ENCODE data around the gene KCNK4. TPM values are rescaled to one million over a fixed set of nuclear protein-coding genes. Genes with fewer than 3 reads are reported as not detected.
"Not testable (repeated sequence)": the region's sequence is repeated elsewhere in the genome, so short reads cannot be mapped to it uniquely, and the experiment has no call there.

Gene KCNK4
- polyA plus RNA-seq, 2 of the 4 experiments (the other 2 are of a cell fraction), result 0.12 TPM; not detected in 1

DNA sequence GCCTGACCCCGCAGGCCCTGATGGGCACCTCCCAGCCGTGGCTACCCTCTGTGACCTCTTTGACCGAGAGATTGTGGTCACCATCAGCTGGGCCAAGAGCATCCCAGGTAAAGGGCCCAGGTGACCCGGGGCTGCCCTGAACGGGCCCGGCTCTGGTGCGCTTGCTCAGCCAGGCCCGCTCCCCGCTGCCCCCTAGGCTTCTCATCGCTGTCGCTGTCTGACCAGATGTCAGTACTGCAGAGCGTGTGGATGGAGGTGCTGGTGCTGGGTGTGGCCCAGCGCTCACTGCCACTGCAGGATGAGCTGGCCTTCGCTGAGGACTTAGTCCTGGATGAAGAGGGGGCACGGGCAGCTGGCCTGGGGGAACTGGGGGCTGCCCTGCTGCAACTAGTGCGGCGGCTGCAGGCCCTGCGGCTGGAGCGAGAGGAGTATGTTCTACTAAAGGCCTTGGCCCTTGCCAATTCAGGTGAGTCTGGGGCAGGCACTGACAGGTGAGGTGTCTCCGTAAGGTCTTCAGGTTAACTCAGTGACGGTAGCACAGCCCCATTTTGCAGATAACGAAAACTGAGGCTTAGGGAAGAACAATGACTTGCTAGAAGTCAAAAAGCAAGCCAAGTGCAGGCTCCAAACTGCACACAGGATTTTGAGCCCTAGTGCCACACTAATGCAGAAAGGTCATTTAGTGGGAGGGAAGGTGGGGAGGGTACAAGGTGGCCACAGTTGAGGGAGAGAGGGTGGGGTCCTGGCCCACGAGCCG, 23.9 kb downstream of the KCNK4 start:
- H3K4me2 ChIP-seq, result no peak overlapping the region
- 92% methylated on average over 24 of the region's 24 CpGs for WGBS (ENCODE audit: missing lambda C conversion rate)
- ChIA-PET CTCF (interaction anchor here (1.2 to 20.7 kb wide), 5 partner anchors 10 to 103 kb away, joined by 3 to 996 read pairs (median 6); partner anchors contain the start of genes CCDC88B, ESRRA and RPS6KA4), POLR2A (no interaction called here)
- no peaks in the 10 kb centered on the region for H3K9me3 ChIP-seq
- H3K27ac ChIP-seq, result no peak overlapping the region
- no peak overlapping the region for H3K4me3 ChIP-seq
- no peak for DNase-seq (ENCODE audit: low read depth in 1 of 2, low spot score in 1 of 2)
- no peak for ATAC-seq
- FAIRE-seq, result no peak
- peaks cover 14% of the 10 kb centered on the region for H3K4me1 ChIP-seq
- TF ChIP-seq FOSB (CRISPR knock-in tag; IDR thresholded peaks at IDR 0.05) (no peak), NFE2L2 (conservative IDR thresholded peaks at IDR 0.05; ENCODE audit: low read length) (no peak), EHF (CRISPR knock-in tag; IDR thresholded peaks at IDR 0.05) (no peak), KDM1A (IDR thresholded peaks at IDR 0.05; ENCODE audit: low read depth) (peak; percentile 73; the same call in 1 of the 2 replicates)

DNA sequence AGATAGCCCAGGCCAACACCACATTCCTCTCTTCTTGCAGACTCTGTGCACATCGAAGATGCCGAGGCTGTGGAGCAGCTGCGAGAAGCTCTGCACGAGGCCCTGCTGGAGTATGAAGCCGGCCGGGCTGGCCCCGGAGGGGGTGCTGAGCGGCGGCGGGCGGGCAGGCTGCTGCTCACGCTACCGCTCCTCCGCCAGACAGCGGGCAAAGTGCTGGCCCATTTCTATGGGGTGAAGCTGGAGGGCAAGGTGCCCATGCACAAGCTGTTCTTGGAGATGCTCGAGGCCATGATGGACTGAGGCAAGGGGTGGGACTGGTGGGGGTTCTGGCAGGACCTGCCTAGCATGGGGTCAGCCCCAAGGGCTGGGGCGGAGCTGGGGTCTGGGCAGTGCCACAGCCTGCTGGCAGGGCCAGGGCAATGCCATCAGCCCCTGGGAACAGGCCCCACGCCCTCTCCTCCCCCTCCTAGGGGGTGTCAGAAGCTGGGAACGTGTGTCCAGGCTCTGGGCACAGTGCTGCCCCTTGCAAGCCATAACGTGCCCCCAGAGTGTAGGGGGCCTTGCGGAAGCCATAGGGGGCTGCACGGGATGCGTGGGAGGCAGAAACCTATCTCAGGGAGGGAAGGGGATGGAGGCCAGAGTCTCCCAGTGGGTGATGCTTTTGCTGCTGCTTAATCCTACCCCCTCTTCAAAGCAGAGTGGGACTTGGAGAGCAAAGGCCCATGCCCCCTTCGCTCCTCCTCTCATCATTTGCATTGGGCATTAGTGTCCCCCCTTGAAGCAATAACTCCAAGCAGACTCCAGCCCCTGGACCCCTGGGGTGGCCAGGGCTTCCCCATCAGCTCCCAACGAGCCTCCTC, 24.8 kb downstream of the KCNK4 start:
- not testable (repeated sequence) for H3K9me3 ChIP-seq; DNase-seq (ENCODE audit: low read depth in 1 of 2, low spot score in 1 of 2); FAIRE-seq; ATAC-seq
- WGBS (ENCODE audit: missing lambda C conversion rate), result 74% methylated on average over 11 of the region's 25 CpGs
- H3K27ac ChIP-seq, result peak overlapping the region; percentile 97 to 98; a peak in 5 of 6 replicates
- POLR2A ChIA-PET, result interaction anchor here (0.8 to 2.9 kb wide), 4 partner anchors 8 to 130 kb away, joined by 4 to 50 read pairs (median 24); partner anchors contain the start of gene STIP1
- peak overlapping the region; percentile 87 for H3K4me2 ChIP-seq
- peak overlapping the region; percentile 80; the same call in 2 of the 3 replicates for H3K4me3 ChIP-seq
- CTCF ChIA-PET, result interaction anchor here (1.2 to 20.7 kb wide), 4 partner anchors 11 to 40 kb away, joined by 3 to 996 read pairs (median 40); partner anchors contain the start of genes CATSPERZ, CCDC88B, ESRRA and RPS6KA4
- peaks cover 14% of the 10 kb centered on the region for H3K4me1 ChIP-seq

DNA sequence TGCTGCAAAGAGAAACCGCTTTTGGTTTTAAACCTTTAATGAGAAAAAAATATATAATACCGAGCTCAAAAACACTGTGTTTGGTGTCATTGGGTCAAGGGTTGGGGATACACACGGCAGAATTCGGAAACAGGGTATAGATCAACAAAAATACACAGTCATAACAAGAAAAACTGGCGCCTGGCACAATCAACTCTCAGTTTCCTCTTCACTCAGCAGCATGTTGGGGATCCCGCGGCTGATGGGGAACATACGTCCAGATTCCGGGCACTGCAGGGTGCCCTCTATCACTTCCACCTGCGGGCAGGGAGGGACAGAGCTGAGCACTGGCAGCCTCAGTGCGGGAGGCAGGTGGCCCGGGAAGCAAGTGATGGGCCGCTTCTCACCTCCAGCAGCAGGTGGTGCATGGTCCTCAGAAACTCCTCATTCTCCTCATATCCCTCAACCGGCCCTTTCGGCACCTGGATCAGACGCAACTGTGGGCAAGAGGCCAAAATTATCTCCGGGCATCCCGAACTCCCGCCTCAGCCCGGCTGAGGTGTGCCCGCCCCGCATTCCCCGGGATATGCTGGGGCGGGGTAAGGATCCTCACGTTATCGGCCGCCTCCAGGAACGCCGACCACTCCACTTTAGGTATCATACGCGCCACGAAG, 25.7 kb downstream of the KCNK4 start:
- POLR2A ChIA-PET, result interaction anchor here (0.6 to 2.9 kb wide), 19 partner anchors 8 to 496 kb away, joined by 3 to 50 read pairs (median 7); partner anchors contain the start of genes BAD, CCDC88B, ESRRA and FKBP2
- ATAC-seq, result peak; percentile 15 to 28
- TF ChIP-seq MAFK (IDR thresholded peaks at IDR 0.05; ENCODE audit: partially characterized antibody), result no peak
- TF ChIP-seq KDM5A (IDR thresholded peaks at IDR 0.05), result peak; percentile 49; the same call in 1 of the 2 replicates
- TF ChIP-seq, protein P1, sequence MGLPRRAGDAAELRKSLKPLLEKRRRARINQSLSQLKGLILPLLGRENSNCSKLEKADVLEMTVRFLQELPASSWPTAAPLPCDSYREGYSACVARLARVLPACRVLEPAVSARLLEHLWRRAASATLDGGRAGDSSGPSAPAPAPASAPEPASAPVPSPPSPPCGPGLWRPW (IDR thresholded peaks at IDR 0.05), result no peak
- no peak for TF ChIP-seq RCOR1 (IDR thresholded peaks at IDR 0.05; ENCODE audit: low read depth, low read length)
- no peak for TF ChIP-seq POLR2AphosphoS2 (conservative IDR thresholded peaks at IDR 0.05; ENCODE audit: low read length)
- peak; percentile 32; the same call in 1 of the 2 replicates for TF ChIP-seq TP53 (CRISPR knock-in tag; IDR thresholded peaks at IDR 0.05)
- TF ChIP-seq, protein P2, sequence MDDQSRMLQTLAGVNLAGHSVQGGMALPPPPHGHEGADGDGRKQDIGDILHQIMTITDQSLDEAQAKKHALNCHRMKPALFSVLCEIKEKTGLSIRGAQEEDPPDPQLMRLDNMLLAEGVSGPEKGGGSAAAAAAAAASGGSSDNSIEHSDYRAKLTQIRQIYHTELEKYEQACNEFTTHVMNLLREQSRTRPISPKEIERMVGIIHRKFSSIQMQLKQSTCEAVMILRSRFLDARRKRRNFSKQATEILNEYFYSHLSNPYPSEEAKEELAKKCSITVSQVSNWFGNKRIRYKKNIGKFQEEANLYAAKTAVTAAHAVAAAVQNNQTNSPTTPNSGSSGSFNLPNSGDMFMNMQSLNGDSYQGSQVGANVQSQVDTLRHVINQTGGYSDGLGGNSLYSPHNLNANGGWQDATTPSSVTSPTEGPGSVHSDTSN (IDR thresholded peaks at IDR 0.05), result 0 out of 2 replicates have a peak, but pooled peaks have one; percentile 76
- no peak for TF ChIP-seq CHD2 (IDR thresholded peaks at IDR 0.05; ENCODE audit: low read length, partially characterized antibody)
- no peak for TF ChIP-seq BHLHE40 (IDR thresholded peaks at IDR 0.05; ENCODE audit: low read depth, low read length)
- peak; percentile 65; the same call in 1 of the 2 replicates for TF ChIP-seq PHF8 (IDR thresholded peaks at IDR 0.05; ENCODE audit: borderline replicate concordance, low read depth)
- peak in 1 of 2 experiments; percentile 21; a peak in 1 of 5 replicates for TF ChIP-seq RAD21 (conservative IDR thresholded peaks at IDR 0.05 in 1 of 2, IDR thresholded peaks at IDR 0.05 in 1 of 2)
- no peak for TF ChIP-seq CBX2 (IDR thresholded peaks at IDR 0.05; ENCODE audit: borderline replicate concordance, low read depth)
- 4% methylated on average over 18 of the region's 32 CpGs for WGBS (ENCODE audit: missing lambda C conversion rate)
- H3K9me3 ChIP-seq, result no peaks in the 10 kb centered on the region
- FAIRE-seq, result no peak
- peaks cover 14% of the 10 kb centered on the region for H3K4me1 ChIP-seq
- peak overlapping the region; percentile 87 for H3K4me2 ChIP-seq
- CTCF ChIA-PET, result interaction anchor here (1.0 to 20.7 kb wide), 8 partner anchors 7 to 372 kb away, joined by 3 to 996 read pairs (median 4); partner anchors contain the start of genes CATSPERZ, CCDC88B, ESRRA and PLCB3
- H3K4me3 ChIP-seq, result peak overlapping the region; percentile 80
- DNase-seq (ENCODE audit: low read depth in 1 of 2, low spot score in 1 of 2), result peak; percentile 22 to 71
- peak overlapping the region; percentile 97 to 98 for H3K27ac ChIP-seq

All from A549 (cell line).